ENCODE measurements around the gene MKRN2.

DNA sequence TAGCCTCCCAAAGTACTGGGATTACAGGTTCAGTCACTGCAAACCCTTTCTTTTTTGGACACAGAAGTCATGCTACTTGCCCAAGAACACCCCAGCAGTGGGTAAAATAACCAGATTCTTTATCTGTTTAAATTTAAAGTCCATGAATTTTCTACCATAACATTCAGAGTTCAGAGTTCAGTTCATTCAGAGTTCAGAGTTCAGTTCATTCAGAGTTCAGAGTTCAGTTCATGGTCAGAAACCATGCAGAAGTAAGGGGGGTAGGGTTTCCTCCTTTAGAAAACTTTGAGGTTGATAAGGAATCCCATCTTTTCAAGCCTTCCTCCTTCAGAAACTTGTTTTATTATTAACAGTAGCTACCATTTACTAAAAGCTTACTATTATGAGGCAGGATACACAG lies 63.8 kb downstream of the MKRN2 start:
- TF ChIP-seq, protein P1, sequence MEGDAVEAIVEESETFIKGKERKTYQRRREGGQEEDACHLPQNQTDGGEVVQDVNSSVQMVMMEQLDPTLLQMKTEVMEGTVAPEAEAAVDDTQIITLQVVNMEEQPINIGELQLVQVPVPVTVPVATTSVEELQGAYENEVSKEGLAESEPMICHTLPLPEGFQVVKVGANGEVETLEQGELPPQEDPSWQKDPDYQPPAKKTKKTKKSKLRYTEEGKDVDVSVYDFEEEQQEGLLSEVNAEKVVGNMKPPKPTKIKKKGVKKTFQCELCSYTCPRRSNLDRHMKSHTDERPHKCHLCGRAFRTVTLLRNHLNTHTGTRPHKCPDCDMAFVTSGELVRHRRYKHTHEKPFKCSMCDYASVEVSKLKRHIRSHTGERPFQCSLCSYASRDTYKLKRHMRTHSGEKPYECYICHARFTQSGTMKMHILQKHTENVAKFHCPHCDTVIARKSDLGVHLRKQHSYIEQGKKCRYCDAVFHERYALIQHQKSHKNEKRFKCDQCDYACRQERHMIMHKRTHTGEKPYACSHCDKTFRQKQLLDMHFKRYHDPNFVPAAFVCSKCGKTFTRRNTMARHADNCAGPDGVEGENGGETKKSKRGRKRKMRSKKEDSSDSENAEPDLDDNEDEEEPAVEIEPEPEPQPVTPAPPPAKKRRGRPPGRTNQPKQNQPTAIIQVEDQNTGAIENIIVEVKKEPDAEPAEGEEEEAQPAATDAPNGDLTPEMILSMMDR (IDR thresholded peaks at IDR 0.05), result no peak
- TF ChIP-seq POLR2A (IDR thresholded peaks at IDR 0.05), result no peak

All from lower leg skin (tissue), 3 donors.